Caki2 (cell line): Measurements from ENCODE around the gene MYO1E. TPM values are rescaled to one million over a fixed set of nuclear protein-coding genes. Genes with fewer than 3 reads are reported as not detected.

Source experiments
- DNase-seq: peaks from one replicate; pipeline ENCODE4 v3.0.0-alpha.2; 2015; ENCODE audit warnings: low read depth
- in situ Hi-C: cut with HindIII; loops from 2 replicates; pipeline ENCODE4 v1.10.0; 2016; ENCODE audit warnings: low sequenced_read_pairs, low pct_unique_long_range_greater_than_20kb, mixed read lengths
- total RNA-seq: library from RNA; depleted of rRNA; stranded (reverse); fragments of >200 nt; shearing (Covaris generic); gene quantifications from 2 replicates; pipeline ENCODE4 v1.2.3, GENCODE V29; 2014; ENCODE audit warnings: low replicate concordance; rRNA removed

Gene MYO1E
- total RNA-seq, 1 experiment from 2014 or later, result 104 TPM

DNA sequence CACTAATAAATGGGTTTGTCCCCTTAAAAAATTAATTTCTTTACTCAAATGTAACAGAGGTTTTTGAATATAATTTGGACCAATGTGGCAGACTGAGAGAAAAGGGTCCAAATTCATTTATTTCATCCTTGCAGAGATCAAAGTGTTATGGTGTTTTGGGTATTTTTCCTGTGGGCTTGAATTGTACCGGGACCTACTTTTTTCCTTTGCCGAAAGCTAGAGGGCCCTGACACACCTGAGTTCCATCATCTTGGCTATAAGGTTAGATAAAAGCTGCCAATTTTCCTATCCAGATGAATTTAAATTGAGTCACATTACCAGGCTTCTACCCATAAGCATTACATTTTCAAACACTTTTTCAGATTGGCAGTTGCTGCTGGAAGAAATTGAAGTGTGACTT, 266.8 kb downstream of the MYO1E start:
- in situ Hi-C loops, result no loop called here
- DNase-seq, result no peak

DNA sequence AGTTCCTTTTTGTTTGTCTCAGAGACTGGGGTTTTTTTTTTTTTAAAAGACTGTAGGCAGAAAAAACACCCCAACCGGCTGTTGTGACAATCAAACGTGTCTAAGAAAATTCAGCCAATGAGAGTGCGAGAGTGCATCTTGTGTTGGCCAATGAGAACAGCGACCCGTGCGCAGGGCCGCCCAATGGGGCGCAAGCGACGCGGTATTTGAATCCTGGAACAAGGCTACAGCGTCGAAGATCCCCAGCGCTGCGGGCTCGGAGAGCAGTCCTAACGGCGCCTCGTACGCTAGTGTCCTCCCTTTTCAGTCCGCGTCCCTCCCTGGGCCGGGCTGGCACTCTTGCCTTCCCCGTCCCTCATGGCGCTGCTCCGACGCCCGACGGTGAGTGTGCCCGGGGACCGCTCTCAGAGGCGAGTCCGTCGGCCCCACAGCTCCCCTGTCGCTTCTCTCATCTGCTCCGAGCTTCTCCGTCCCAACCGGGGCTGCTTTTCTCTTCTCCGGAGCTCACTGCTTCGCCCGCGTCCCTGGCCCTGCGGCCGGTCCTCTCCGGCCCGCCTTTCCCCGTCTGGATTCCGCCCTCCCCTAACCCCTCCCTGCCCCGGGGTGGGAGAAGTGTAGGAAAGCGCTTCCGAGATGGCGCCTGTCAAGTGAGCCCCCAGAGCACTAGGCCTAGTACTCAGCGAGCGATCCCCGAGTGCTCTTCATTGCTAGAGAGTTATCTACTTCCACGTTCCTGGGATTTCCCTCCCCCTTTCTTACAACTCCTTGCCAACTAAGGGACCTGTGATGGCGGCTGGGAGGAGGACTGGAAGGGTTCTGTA, 267.5 kb downstream of the MYO1E start, which contains the start of gene CCNB2:
Gene CCNB2, plus strand, starts transcription at position 235 of the 821 bp plus-strand sequence. Its CDS starts 123 bp downstream, at position 358.
- in situ Hi-C loops, result no loop called here
- DNase-seq, result peak; percentile 88

DNA sequence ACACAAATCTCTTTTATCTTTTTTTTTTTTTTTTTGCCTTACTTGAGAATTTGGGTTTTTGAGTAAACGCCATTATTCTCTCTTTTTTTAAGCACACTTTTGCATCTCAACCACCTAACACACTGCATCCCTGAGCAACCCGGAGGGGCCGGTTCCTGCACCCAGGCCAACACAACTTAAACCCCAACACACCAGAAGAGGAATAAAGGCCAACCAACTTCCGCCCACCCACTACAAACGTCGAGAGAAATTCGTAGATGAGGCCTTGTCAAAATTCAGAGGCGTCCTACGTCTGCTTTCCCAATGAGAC, 268.1 kb downstream of the MYO1E start:
- DNase-seq, result no peak
- in situ Hi-C loops, result no loop called here

DNA sequence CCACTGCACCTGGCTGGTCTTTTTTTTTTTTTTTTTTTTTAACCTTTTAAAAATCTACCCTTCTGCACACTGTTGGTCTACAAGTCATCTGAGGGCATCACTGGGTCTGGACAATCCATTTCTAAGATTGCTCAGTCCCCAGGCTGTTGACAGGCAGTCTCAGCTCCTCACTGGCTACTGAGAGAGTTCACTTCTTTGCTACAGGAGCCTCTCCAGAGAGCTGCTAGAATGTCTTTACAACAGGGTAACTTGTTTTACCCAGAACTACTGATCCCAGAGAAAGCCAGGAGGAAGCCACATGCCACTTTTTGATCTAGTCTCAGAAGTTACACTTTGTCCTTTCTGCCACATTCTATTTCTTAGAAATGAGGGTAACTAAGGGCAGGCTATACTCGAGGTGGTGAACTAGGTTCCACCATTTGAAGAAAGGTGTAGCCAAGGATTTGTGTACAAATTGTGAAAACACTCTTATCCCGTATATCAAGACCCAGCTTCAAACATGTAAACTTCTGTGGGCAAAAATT, 273.4 kb downstream of the MYO1E start:
- in situ Hi-C loops, result no loop called here
- DNase-seq, result no peak

DNA sequence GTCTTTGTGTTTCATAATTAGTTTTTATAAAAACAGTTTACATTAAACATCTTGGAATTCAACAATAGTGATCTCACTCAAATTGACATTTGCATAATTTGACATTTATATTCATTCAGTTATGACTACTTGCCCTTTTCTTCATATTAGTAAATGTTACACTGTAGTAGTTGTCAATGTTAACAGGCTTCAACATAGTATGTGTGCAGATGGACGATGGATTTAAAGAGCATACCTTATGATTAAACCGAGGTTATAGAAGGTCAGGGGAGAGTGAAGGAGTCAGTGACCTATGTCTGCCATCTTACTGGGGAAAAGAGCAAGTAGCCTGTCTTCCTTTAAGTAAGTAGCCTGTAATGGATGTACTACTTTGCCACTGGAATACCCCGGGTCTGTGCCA, 276.2 kb downstream of the MYO1E start:
- DNase-seq, result no peak
- in situ Hi-C loops, result no loop called here

DNA sequence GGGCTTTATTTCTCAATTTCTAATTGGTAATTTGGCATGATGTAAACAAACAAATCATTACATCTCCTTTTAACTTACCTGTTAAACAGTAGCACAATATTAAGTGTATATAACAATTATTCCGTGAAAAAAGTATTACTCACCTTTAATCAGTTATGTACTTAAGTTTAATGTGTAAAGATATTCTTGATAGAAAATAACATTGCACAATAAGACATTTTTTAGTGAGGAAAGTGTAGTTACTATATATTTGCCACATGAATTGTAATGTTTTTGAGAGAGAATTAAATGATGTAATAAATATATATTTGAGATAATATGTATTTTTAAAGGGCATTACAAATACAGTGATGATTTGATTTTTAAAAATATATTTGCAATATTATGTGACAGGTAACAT, 278.6 kb downstream of the MYO1E start:
- in situ Hi-C loops, result no loop called here
- no peak for DNase-seq

DNA sequence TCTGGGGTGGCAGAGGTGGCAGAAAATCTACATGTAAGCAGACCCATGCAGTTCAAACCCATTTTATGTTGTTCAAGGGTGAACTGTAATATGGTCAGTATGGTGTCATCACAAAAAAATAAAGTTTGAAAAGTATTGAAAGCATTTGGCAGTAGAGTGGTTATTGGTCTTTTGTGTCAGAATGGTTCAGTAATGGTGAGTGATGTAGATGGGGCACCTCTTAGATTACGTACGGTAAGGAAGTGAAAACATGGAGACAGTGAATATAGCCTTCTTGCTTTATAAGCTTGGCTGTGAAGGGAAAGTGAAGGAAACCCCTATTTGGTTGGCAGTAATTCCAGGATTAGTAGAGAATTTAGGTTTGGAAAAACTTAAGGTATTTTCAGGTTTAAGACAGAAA, 284.9 kb downstream of the MYO1E start:
- in situ Hi-C loops, result no loop called here
- no peak for DNase-seq

Other genes with a start within 250 kb of the MYO1E start
- gene LDHAL6B, start 166.0 kb downstream of the MYO1E start, total RNA-seq, result not detected in 2 replicates
- gene FAM81A, start 65.3 kb upstream of the MYO1E start, total RNA-seq, result 1.9 and 4.1 TPM in 2 replicates
- 0.64 and 5.9 TPM in 2 replicates for gene GCNT3, start 238.9 kb upstream of the MYO1E start, total RNA-seq